HepG2 (cell line): ENCODE measurements around the gene CDK17. TPM values are rescaled to one million over a fixed set of nuclear protein-coding genes. Genes with fewer than 3 reads are reported as not detected.

Experiments used
- ATAC-seq: fragments of 200-7000 bp; cut with Tn5 transposase; 3 replicates; pipeline ENCODE4 v1.9.1; 2020; ENCODE audit warnings: mild to moderate bottlenecking, moderate library complexity
- BruUV-seq: library from RNA; stranded (reverse); fragments of 400-500 nt; replicated peaks from 2 replicates; lab custom pipeline; 2021; lab: Mats Ljungman, UMichigan
- CTCF ChIA-PET: fragments of 300-600 bp; formaldehyde crosslinking; extraction: SDS; loops from one replicate; lab custom pipeline; 2021; ENCODE audit warnings: low total read pairs, inconsistent platforms, low intra/inter-chr PET ratio; lab: Yijun Ruan, JAX
- POLR2A ChIA-PET: fragments of 350-600 bp; sonication (Branson Sonifier 250); formaldehyde crosslinking; loops from one replicate; lab custom pipeline; 2020; ENCODE audit warnings: antibody characterized with exemption, inconsistent platforms; lab: Yijun Ruan, JAX
- DNase-seq: peaks from one replicate; pipeline ENCODE4 v3.0.0-alpha.2; 2015; ENCODE audit warnings: low spot score
- FAIRE-seq: peaks from 3 replicates; lab custom pipeline; 2011; peaks lifted over from hg19 to GRCh38; lab: Jason Lieb, UNC
- H2AFZ ChIP-seq: one replicate; pipeline ENCODE4 v1.6.1; 2011; ENCODE audit warnings: low read length, inconsistent platforms
- H3K27ac ChIP-seq: fragments of 300-600 bp; 3 replicates; pipeline ENCODE4 v1.8.0; 2011; ENCODE audit warnings: mixed run types, mild to moderate bottlenecking, mixed read lengths, low read length, inconsistent platforms; ENCODE audit not compliant: insufficient read depth; ENCODE audit errors: extremely low read length
- H3K27me3 ChIP-seq, 2 experiments: fragments of 200-600 bp in 1 of 2; 2 replicates in 1 of 2; 3 replicates in 1 of 2; pipeline versions ENCODE4 v1.6.0 to v1.8.0; 2011; ENCODE audit warnings: low read length in 2 of 2, mild to moderate bottlenecking in 2 of 2, moderate library complexity in 2 of 2, inconsistent platforms in 1 of 2; ENCODE audit not compliant: insufficient read depth in 2 of 2, control insufficient read depth in 1 of 2
- H3K36me3 ChIP-seq, 2 experiments: fragments of 200-600 bp in 1 of 2; replicated peaks in 1 of 2; 2 replicates in 1 of 2; 3 replicates in 1 of 2; pipeline versions ENCODE4 v1.5.1 to v1.8.0; 2011; ENCODE audit warnings: low read length in 2 of 2, inconsistent platforms in 1 of 2; ENCODE audit not compliant: insufficient read depth in 2 of 2, control insufficient read depth in 1 of 2
- H3K4me1 ChIP-seq: 2 replicates; pipeline ENCODE4 v1.5.1; 2012; ENCODE audit warnings: low read length, inconsistent platforms; ENCODE audit not compliant: insufficient read depth
- H3K4me2 ChIP-seq: 2 replicates; pipeline ENCODE4 v1.6.0; 2011; ENCODE audit warnings: low read depth, low read length, inconsistent platforms
- H3K4me3 ChIP-seq, 3 experiments: fragments of 200-600 bp in 1 of 3; sonication (generic), shearing (Covaris generic) in 1 of 3; replicated peaks in 1 of 3; 2 replicates each; pipeline ENCODE4 v1.5.1; 2011 to 2016; ENCODE audit warnings: low read length in 3 of 3, inconsistent platforms in 2 of 3, low read depth in 2 of 3, mild to moderate bottlenecking in 2 of 3, control low read depth in 1 of 3, mixed read lengths in 1 of 3; ENCODE audit not compliant: insufficient read depth in 1 of 3
- H3K79me2 ChIP-seq: one replicate; pipeline ENCODE4 v1.6.1; 2011; ENCODE audit warnings: low read length, inconsistent platforms; ENCODE audit not compliant: insufficient read depth
- H3K9ac ChIP-seq: 2 replicates; pipeline ENCODE4 v1.6.0; 2011; ENCODE audit warnings: mild to moderate bottlenecking, low read depth, low read length, inconsistent platforms; ENCODE audit not compliant: insufficient read depth
- H3K9me3 ChIP-seq: 2 replicates; pipeline ENCODE4 v1.5.1; 2012; ENCODE audit warnings: mild to moderate bottlenecking, low read length
- H4K20me1 ChIP-seq: 2 replicates; pipeline ENCODE4 v1.6.0; 2011; ENCODE audit warnings: inconsistent platforms, mild to moderate bottlenecking, low read length, moderate library complexity; ENCODE audit not compliant: insufficient read depth
- ATM ChIP-seq: fragments of 450-650 bp; IDR thresholded peaks from 2 replicates; pipeline ENCODE4 v1.7.1; 2017; ENCODE audit warnings: mild to moderate bottlenecking, borderline replicate concordance
- KAT2B ChIP-seq: fragments of 150-350 bp; IDR thresholded peaks from 2 replicates; pipeline ENCODE4 v1.6.1; 2014; ENCODE audit warnings: low read depth, low read length, borderline replicate concordance
- KAT7 ChIP-seq: IDR thresholded peaks from 2 replicates; pipeline ENCODE4 v1.6.1; 2018; ENCODE audit warnings: borderline replicate concordance, missing compliant biosample characterization
- PAF1 ChIP-seq: IDR thresholded peaks from 2 replicates; pipeline ENCODE4 v1.6.1; 2016; ENCODE audit warnings: missing genetic modification reagents, missing compliant biosample characterization
- TCF7 ChIP-seq: sonication (generic); IDR thresholded peaks from 2 replicates; pipeline ENCODE4 v1.6.1; 2016; ENCODE audit warnings: antibody characterized with exemption, low read depth
- YEATS4 ChIP-seq: sonication (generic); formaldehyde crosslinking; IDR thresholded peaks from 2 replicates; pipeline ENCODE4 v1.4.0; 2020; ENCODE audit warnings: missing genetic modification reagents, borderline replicate concordance
- ZC3H4 ChIP-seq: sonication (generic); formaldehyde crosslinking; IDR thresholded peaks from 2 replicates; pipeline ENCODE4 v1.4.0; 2020; ENCODE audit warnings: missing genetic modification reagents, borderline replicate concordance
- ZNF431 ChIP-seq: sonication (generic); formaldehyde crosslinking; IDR thresholded peaks from 2 replicates; pipeline ENCODE4 v1.9.0; 2022; ENCODE audit warnings: missing genetic modification reagents, low read depth, mild to moderate bottlenecking, borderline replicate concordance
- WGBS: methylation state at CpG from one replicate; pipeline ENCODE4 v1.1.6; 2017; ENCODE audit warnings: low lambda C conversion rate; 5-methylcytosine and 5-hydroxymethylcytosine counted together
- in situ Hi-C: cut with HindIII; loops from 2 replicates; pipeline ENCODE4 v1.10.0; 2017; ENCODE audit warnings: low pct_unique_long_range_greater_than_20kb; ENCODE audit not compliant: extremely low pct_ligation_motif_present
- intact Hi-C: fragments of 100-400 bp; cut with micrococcal nuclease; formaldehyde crosslinking; loops from one replicate; pipeline ENCODE4 v1.10.0; 2022; ENCODE audit not compliant: unreplicated experiment
- polyA plus RNA-seq, 8 experiments: library from polyadenylated mRNA; depleted of rRNA in 3 of 8; stranded (reverse) in 7 of 8; unstranded in 1 of 8; fragments of >200 nt; fragmentation: Illumina TruSeq in 4 of 8; extraction: Trizol in 4 of 8; gene quantifications; 2 replicates each; pipeline versions ENCODE4 v1.2.1 to v1.2.3, GENCODE V29; 2011 to 2016; ENCODE audit warnings: low read depth in 4 of 8, missing spikeins in 1 of 8, mixed read lengths in 1 of 8; ENCODE audit not compliant: insufficient read depth in 1 of 8
- total RNA-seq, 5 experiments: library from RNA; depleted of rRNA; stranded (reverse); fragments of >200 nt; fragmentation: Illumina TruSeq; extraction: Trizol; gene quantifications; 2 replicates each; pipeline ENCODE4 v1.2.3, GENCODE V29; 2016; ENCODE audit warnings: low read depth in 1 of 5
- TF ChIP-seq, protein P1 (sequence below): sonication (generic); formaldehyde crosslinking; IDR thresholded peaks from 2 replicates; pipeline ENCODE4 v1.9.0; 2021; ENCODE audit warnings: missing genetic modification reagents, mild to moderate bottlenecking, borderline replicate concordance

Gene CDK17
- total and polyA plus RNA-seq, 2 of the 13 experiments (the other 11 are each of a cell fraction or from before 2014, with no cell fraction given) = 9.9 to 22.3 TPM

GRCh38 chr12:96422192-96422591 is 22.0 kb upstream of the CDK17 start:
- no peak for TF ChIP-seq YEATS4 (CRISPR knock-in tag)
- no peak for FAIRE-seq

DNA sequence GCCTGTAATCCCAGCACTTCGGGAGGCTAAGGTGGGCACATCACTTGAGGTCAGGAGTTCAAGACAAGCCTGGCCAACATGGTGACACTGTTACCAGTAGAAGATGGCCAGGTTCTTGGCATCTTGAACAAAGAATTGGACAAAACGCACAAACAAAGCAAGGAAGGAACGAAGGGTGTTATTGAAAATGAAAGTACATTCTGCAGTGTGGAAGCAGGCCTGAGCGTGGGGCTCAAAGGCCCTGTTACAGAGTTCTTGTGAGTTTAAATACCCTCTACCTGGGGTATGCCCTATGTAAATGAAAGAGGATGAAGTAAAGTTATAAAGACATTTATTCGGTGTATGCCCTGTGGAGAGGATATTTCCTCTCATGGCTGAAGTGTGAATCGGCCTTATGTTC is 20.8 kb upstream of the CDK17 start:
- DNase-seq = no peak
- POLR2A ChIA-PET = no interaction called here
- H3K27ac ChIP-seq = no peak overlapping the region
- peak; percentile 38; the same call in 2 of the 3 replicates for ATAC-seq
- no peak for TF ChIP-seq ATM
- TF ChIP-seq TCF7 = no peak
- TF ChIP-seq KAT7 = no peak
- TF ChIP-seq, protein P1, sequence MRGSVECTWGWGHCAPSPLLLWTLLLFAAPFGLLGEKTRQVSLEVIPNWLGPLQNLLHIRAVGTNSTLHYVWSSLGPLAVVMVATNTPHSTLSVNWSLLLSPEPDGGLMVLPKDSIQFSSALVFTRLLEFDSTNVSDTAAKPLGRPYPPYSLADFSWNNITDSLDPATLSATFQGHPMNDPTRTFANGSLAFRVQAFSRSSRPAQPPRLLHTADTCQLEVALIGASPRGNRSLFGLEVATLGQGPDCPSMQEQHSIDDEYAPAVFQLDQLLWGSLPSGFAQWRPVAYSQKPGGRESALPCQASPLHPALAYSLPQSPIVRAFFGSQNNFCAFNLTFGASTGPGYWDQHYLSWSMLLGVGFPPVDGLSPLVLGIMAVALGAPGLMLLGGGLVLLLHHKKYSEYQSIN (CRISPR knock-in tag) = no peak
- TF ChIP-seq ZC3H4 = no peak
- TF ChIP-seq ZNF431 (CRISPR knock-in tag) = no peak
- no peak for TF ChIP-seq KAT2B
- no peak for TF ChIP-seq PAF1 (CRISPR knock-in tag)
- TF ChIP-seq, all 625 proteins: peak for 0
- intact Hi-C loops = no loop called here
- WGBS = 21% methylated on average over 6 of the region's 6 CpGs
- in situ Hi-C loops = no loop called here
- Histone ChIP-seq H3K9ac (no peak overlapping the region), H3K79me2 (no peaks in the 10 kb centered on the region), H2AFZ (peak overlapping the region; percentile 61), H3K27me3 (no peaks in the 10 kb centered on the region), H3K4me1 (peaks cover 39% of the 10 kb centered on the region), H3K4me2 (peak overlapping the region; percentile 66), H4K20me1 (no peaks in the 10 kb centered on the region), H3K9me3 (no peaks in the 10 kb centered on the region), H3K4me3 (peak overlapping the region; percentile 25 to 28 (median 26); a peak in 4 of 6 replicates), H3K36me3 (no peaks in the 10 kb centered on the region)
- CTCF ChIA-PET = no interaction called here
- no TSS peak for BruUV-seq
- FAIRE-seq = no peak

More at GRCh38 chr12:96422192-96422591, 22.0 kb upstream of the CDK17 start:
- H3K4me3 ChIP-seq = no peak overlapping the region
- no peaks in the 10 kb centered on the region for H3K27me3 ChIP-seq
- WGBS = 52% methylated on average over 2 of the region's 2 CpGs
- no peaks in the 10 kb centered on the region for H4K20me1 ChIP-seq
- no peak overlapping the region for H2AFZ ChIP-seq
- BruUV-seq = no TSS peak
- H3K27ac ChIP-seq = no peak overlapping the region
- in situ Hi-C loops = no loop called here
- POLR2A ChIA-PET = no interaction called here
- no peaks in the 10 kb centered on the region for H3K36me3 ChIP-seq
- intact Hi-C loops = no loop called here
- no peak overlapping the region for H3K9ac ChIP-seq
- H3K4me2 ChIP-seq = no peak overlapping the region
- H3K4me1 ChIP-seq = peaks cover 27% of the 10 kb centered on the region
- no peaks in the 10 kb centered on the region for H3K79me2 ChIP-seq
- DNase-seq = no peak
- no peak for ATAC-seq
- no peaks in the 10 kb centered on the region for H3K9me3 ChIP-seq
- CTCF ChIA-PET = no interaction called here
